ENCODE data around the gene REEP6. TPM values are rescaled to one million over a fixed set of nuclear protein-coding genes. Genes with fewer than 3 reads are reported as not detected.

The REEP6 gene
- total RNA-seq (2021) = 10.4 and 10.5 TPM in 2 replicates
- long read RNA-seq, transcript REEP6-201 (5 exons, 1,794 nt) = major isoform, 49 of 52 reads
- long read RNA-seq, partial matches to known transcripts = 0 of 52 reads
- long read RNA-seq, other reads (novel, unspliced or antisense) = 2 of 52 reads

GRCh38 chr19:1491114-1491848 lies at the start of gene REEP6:
Gene REEP6, plus strand, starts transcription at chr19:1491181. Its CDS starts 89 bp downstream, at chr19:1491270.
- Mint-ChIP-seq H3K4me1 (peaks cover 4 to 13% of the 10 kb centered on the region in 2 experiments), H3K27me3 (ENCODE audit: low read depth) (peaks cover 45% of the 10 kb centered on the region), H3K4me3 (peak within 1 kb of the TSS; percentile 81 to 92), H3K27ac (peak within 1 kb of the TSS in 2 of 3 experiments; percentile 94 to 97; a peak in 4 of 7 replicates), H3K9me3 (no peaks in the 10 kb centered on the region; a peak in 1 of 5 replicates), H3K36me3 (ENCODE audit: insufficient read depth in 1 of 3, low read depth in 3 of 3) (no peaks in the 10 kb centered on the region; a peak in 1 of 7 replicates)
- WGBS (ENCODE audit: extremely low coverage, insufficient read length, low lambda C conversion rate) = no CpG with 5 or more reads among the region's 73 CpGs
- Histone ChIP-seq H4K91ac (ENCODE audit: insufficient read length, low read depth, low read length) (no peak within 1 kb of the TSS), H2AFZ (ENCODE audit: low read length) (no peak within 1 kb of the TSS), H2AK5ac (ENCODE audit: insufficient read length, low read length) (no peak within 1 kb of the TSS), H3K27me3 (ENCODE audit: insufficient read depth, low read length) (peaks cover 3% of the 10 kb centered on the region; the same call in 1 of the 2 replicates), H2BK12ac (ENCODE audit: insufficient read length, low read depth, low read length) (no peak within 1 kb of the TSS), H3K79me1 (ENCODE audit: insufficient read depth, low read depth, low read length, poor library complexity, severe bottlenecking) (no peaks in the 10 kb centered on the region), H2BK5ac (ENCODE audit: insufficient read length, low read length) (no peak within 1 kb of the TSS), H4K8ac (replicated peaks; ENCODE audit: insufficient read length, low read depth, low read length) (no peak within 1 kb of the TSS), H3K9ac (ENCODE audit: extremely low read depth, insufficient read length, low read length) (no peak within 1 kb of the TSS), H3K23ac (ENCODE audit: insufficient read length, low read depth, low read length) (no peak within 1 kb of the TSS), H3K56ac (ENCODE audit: insufficient read length, low read depth, low read length) (no peak within 1 kb of the TSS), H2BK15ac (ENCODE audit: low read depth, low read length) (no peak within 1 kb of the TSS), H2BK120ac (ENCODE audit: low read depth, low read length, poor library complexity, severe bottlenecking) (no peak within 1 kb of the TSS), H3K14ac (ENCODE audit: insufficient read depth, low read length) (peak within 1 kb of the TSS; percentile 1; the same call in 1 of the 2 replicates), H2BK20ac (ENCODE audit: low read depth, low read length, poor library complexity, severe bottlenecking) (no peak within 1 kb of the TSS), H3K23me2 (ENCODE audit: insufficient read length, low read depth, low read length, poor library complexity, severe bottlenecking) (peaks cover 9% of the 10 kb centered on the region), H3K4me2 (ENCODE audit: insufficient read depth, insufficient read length, low read length) (peak within 1 kb of the TSS; percentile 32), H4K5ac (ENCODE audit: insufficient read length, low read depth, low read length) (no peak within 1 kb of the TSS), H4K20me1 (ENCODE audit: control insufficient read depth, insufficient read depth, insufficient read length) (no peaks in the 10 kb centered on the region), H3T11ph (ENCODE audit: low read length) (no peak within 1 kb of the TSS), H3K18ac (ENCODE audit: insufficient read length, low read depth, low read length) (no peak within 1 kb of the TSS), H3K9me3 (ENCODE audit: control insufficient read depth, low read depth, low read length) (no peaks in the 10 kb centered on the region), H3K4me1 (ENCODE audit: insufficient read depth, low read length) (no peaks in the 10 kb centered on the region), H3K27ac (ENCODE audit: insufficient read length, low read depth, low read length) (no peak within 1 kb of the TSS), H3K79me2 (ENCODE audit: insufficient read depth, low read length) (no peaks in the 10 kb centered on the region), H3K4ac (ENCODE audit: low read depth, low read length) (no peak within 1 kb of the TSS)
- no peak for DNase-seq
- TF ChIP-seq CTCF (conservative IDR thresholded peaks at IDR 0.05) = no peak
